Caco-2 (cell line): Measurements from ENCODE around the gene POLDIP2. TPM values are rescaled to one million over a fixed set of nuclear protein-coding genes. Genes with fewer than 3 reads are reported as not detected.

Experiments
- BruUV-seq: library from RNA; stranded (reverse); fragments of 400-500 nt; replicated peaks from 2 replicates; lab custom pipeline; 2021; lab: Mats Ljungman, UMichigan
- CTCF ChIA-PET: fragments of 300-600 bp; sonication (Branson Sonifier 250); formaldehyde crosslinking; loops from one replicate; lab custom pipeline; 2022; ENCODE audit warnings: antibody characterized with exemption; lab: Charles Lee
- POLR2A ChIA-PET: fragments of 300-600 bp; sonication (Branson Sonifier 250); formaldehyde crosslinking; loops from one replicate; lab custom pipeline; 2022; ENCODE audit warnings: antibody characterized with exemption; lab: Charles Lee
- DNase-seq, 2 experiments: peaks; one replicate each; pipeline versions ENCODE4 v3.0.0 to v3.0.0-alpha.2; 2020 to 2022
- H3K27me3 ChIP-seq: replicated peaks from 2 replicates; pipeline ENCODE4 v1.6.0; 2011; ENCODE audit warnings: low read length; ENCODE audit not compliant: control insufficient read depth, insufficient read depth
- H3K36me3 ChIP-seq: 2 replicates; pipeline ENCODE4 v1.5.1; 2011; ENCODE audit warnings: low read length; ENCODE audit not compliant: control insufficient read depth, insufficient read depth
- H3K4me1 ChIP-seq: fragments of 250-450 bp; sonication (Bioruptor Pico); 2 replicates; pipeline ENCODE4 v1.5.1; 2020; ENCODE audit warnings: mild to moderate bottlenecking
- H3K4me3 ChIP-seq: 2 replicates; pipeline ENCODE4 v1.5.1; 2011; ENCODE audit warnings: low read depth, mild to moderate bottlenecking, control low read depth, low read length
- H3K9me3 ChIP-seq: fragments of 250-450 bp; sonication (Bioruptor Pico); 2 replicates; pipeline ENCODE4 v1.5.1; 2020; ENCODE audit warnings: mild to moderate bottlenecking, moderate library complexity
- H3K27ac Mint-ChIP-seq: one replicate; pipeline ENCODE4 v1.8.0; 2022; ENCODE audit warnings: mixed read lengths; ENCODE audit not compliant: unreplicated experiment
- H3K27me3 Mint-ChIP-seq: one replicate; pipeline ENCODE4 v1.8.0; 2022; ENCODE audit warnings: mixed read lengths; ENCODE audit not compliant: insufficient read depth, unreplicated experiment
- H3K36me3 Mint-ChIP-seq: one replicate; pipeline ENCODE4 v1.8.0; 2022; ENCODE audit warnings: mild to moderate bottlenecking, mixed read lengths; ENCODE audit not compliant: insufficient read depth, unreplicated experiment
- H3K4me1 Mint-ChIP-seq: one replicate; pipeline ENCODE4 v1.8.0; 2022; ENCODE audit warnings: low read depth, mixed read lengths; ENCODE audit not compliant: unreplicated experiment
- H3K4me3 Mint-ChIP-seq: one replicate; pipeline ENCODE4 v1.8.0; 2022; ENCODE audit warnings: mild to moderate bottlenecking, moderate library complexity, mixed read lengths; ENCODE audit not compliant: unreplicated experiment
- H3K9me3 Mint-ChIP-seq: one replicate; pipeline ENCODE4 v1.8.0; 2022; ENCODE audit warnings: mixed read lengths; ENCODE audit not compliant: unreplicated experiment
- intact Hi-C: fragments of 100-400 bp; cut with micrococcal nuclease; formaldehyde crosslinking; loops from one replicate; pipeline ENCODE4 v1.10.0; 2022; ENCODE audit not compliant: unreplicated experiment
- total RNA-seq: library from RNA; stranded (reverse); gene quantifications from 2 replicates; pipeline ENCODE4 v1.2.3, GENCODE V29; 2022
- TF ChIP-seq, protein P1 (sequence below), 2 experiments: fragments of 200-600 bp in 1 of 2; IDR thresholded peaks; 1 replicate in 1 of 2; 2 replicates in 1 of 2; pipeline versions ENCODE4 v1.5.1 to v1.8.0; 2011 to 2022; ENCODE audit warnings: antibody characterized with exemption in 1 of 2, control low read depth in 1 of 2, inconsistent platforms in 1 of 2, low read depth in 1 of 2, low read length in 1 of 2, mild to moderate bottlenecking in 1 of 2, moderate library complexity in 1 of 2; ENCODE audit not compliant: insufficient read depth in 1 of 2, severe bottlenecking in 1 of 2, unreplicated experiment in 1 of 2

The POLDIP2 gene
- total RNA-seq, 1 experiment from 2014 or later, result 257 TPM

DNA sequence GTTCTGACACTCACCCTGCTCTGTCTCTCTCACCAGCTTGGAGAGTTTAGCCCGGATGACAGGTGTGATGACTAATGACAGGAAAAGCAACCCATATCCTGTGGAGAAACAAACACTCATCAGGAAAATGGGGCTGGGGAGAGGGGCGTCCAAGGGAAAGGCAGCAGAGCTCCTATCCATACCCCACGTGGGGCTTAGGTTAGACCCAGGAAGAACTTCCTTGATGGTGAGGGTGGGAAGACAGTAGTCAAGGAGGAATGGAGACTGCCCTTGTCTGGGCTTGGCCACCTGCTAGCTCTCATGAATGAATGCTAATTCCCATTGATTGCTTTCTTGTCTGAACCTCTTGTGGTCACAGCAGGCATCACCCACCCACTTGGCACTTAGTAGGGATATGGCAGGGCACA lies 44.9 kb upstream of the POLDIP2 start:
- peaks cover 88% of the 10 kb centered on the region for H3K36me3 Mint-ChIP-seq
- no TSS peak for BruUV-seq
- peak in 1 of 2 experiments; percentile 35 for DNase-seq
- intact Hi-C loops, result loop anchor here (10.0 kb wide), 1 partner anchor 167 kb away; no protein-coding TSS in a partner anchor
- peaks cover 22% of the 10 kb centered on the region for H3K36me3 ChIP-seq
- H3K27me3 Mint-ChIP-seq, result no peaks in the 10 kb centered on the region
- TF ChIP-seq, protein P1, sequence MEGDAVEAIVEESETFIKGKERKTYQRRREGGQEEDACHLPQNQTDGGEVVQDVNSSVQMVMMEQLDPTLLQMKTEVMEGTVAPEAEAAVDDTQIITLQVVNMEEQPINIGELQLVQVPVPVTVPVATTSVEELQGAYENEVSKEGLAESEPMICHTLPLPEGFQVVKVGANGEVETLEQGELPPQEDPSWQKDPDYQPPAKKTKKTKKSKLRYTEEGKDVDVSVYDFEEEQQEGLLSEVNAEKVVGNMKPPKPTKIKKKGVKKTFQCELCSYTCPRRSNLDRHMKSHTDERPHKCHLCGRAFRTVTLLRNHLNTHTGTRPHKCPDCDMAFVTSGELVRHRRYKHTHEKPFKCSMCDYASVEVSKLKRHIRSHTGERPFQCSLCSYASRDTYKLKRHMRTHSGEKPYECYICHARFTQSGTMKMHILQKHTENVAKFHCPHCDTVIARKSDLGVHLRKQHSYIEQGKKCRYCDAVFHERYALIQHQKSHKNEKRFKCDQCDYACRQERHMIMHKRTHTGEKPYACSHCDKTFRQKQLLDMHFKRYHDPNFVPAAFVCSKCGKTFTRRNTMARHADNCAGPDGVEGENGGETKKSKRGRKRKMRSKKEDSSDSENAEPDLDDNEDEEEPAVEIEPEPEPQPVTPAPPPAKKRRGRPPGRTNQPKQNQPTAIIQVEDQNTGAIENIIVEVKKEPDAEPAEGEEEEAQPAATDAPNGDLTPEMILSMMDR (IDR thresholded peaks at IDR 0.05; ENCODE audit: insufficient read depth in 1 of 2, low read depth in 1 of 2, low read length in 1 of 2, severe bottlenecking in 1 of 2, unreplicated experiment in 1 of 2), result no peak
- H3K4me1 ChIP-seq, result peaks cover 53% of the 10 kb centered on the region
- H3K4me3 ChIP-seq, result no peak overlapping the region
- no peak overlapping the region for H3K4me3 Mint-ChIP-seq
- H3K9me3 Mint-ChIP-seq, result no peaks in the 10 kb centered on the region
- H3K4me1 Mint-ChIP-seq, result peaks cover 30% of the 10 kb centered on the region
- H3K9me3 ChIP-seq, result no peaks in the 10 kb centered on the region
- H3K27me3 ChIP-seq, result no peaks in the 10 kb centered on the region
- H3K27ac Mint-ChIP-seq, result peak overlapping the region; percentile 30
- ChIA-PET POLR2A (no interaction called here), CTCF (interaction anchor here (0.7 to 1.6 kb wide), 2 partner anchors 32 to 153 kb away, joined by 3 to 5 read pairs; partner anchors contain the start of gene VTN)

DNA sequence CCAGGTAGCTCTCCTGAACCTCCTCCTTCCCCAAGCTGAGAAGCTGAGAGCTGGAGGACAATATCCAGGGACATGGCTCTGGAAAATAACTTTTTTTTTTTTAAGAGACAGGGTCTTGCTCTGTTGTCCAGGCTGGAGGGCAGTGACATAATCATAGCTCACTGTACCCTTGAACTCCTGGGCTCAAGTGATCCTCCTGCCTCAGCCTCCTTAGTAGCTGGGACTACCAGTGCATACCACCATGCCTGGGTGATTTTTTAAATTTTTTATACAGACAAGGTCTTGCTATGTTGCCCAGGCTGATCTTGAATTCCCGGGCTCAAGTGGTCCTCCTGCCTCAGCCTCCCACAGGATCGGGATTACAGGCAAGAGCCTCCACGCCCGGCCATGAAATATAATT lies 42.5 kb upstream of the POLDIP2 start:
- Histone ChIP-seq H3K9me3 (no peaks in the 10 kb centered on the region), H3K4me3 (no peak overlapping the region), H3K4me1 (peaks cover 62% of the 10 kb centered on the region), H3K27me3 (no peaks in the 10 kb centered on the region), H3K36me3 (peaks cover 28% of the 10 kb centered on the region)
- intact Hi-C loops, result loop anchor here (10.0 kb wide), 1 partner anchor 165 kb away; no protein-coding TSS in a partner anchor
- H3K4me3 Mint-ChIP-seq, result no peak overlapping the region
- CTCF ChIA-PET, result interaction anchor here (1.2 kb wide), 2 partner anchors 31 to 87 kb away, joined by 3 read pairs; no protein-coding TSS in a partner anchor
- POLR2A ChIA-PET, result interaction anchor here (1.2 kb wide), 1 partner anchor 30 kb away, joined by 5 read pairs; the partner anchor contains the start of gene VTN
- H3K36me3 Mint-ChIP-seq, result peaks cover 100% of the 10 kb centered on the region
- peaks cover 41% of the 10 kb centered on the region for H3K4me1 Mint-ChIP-seq
- H3K9me3 Mint-ChIP-seq, result no peaks in the 10 kb centered on the region
- no TSS peak for BruUV-seq
- TF ChIP-seq, protein P1 (IDR thresholded peaks at IDR 0.05; ENCODE audit: insufficient read depth in 1 of 2, low read depth in 1 of 2, low read length in 1 of 2, severe bottlenecking in 1 of 2, unreplicated experiment in 1 of 2), result no peak
- DNase-seq, result no peak
- H3K27ac Mint-ChIP-seq, result peak overlapping the region; percentile 46
- H3K27me3 Mint-ChIP-seq, result no peaks in the 10 kb centered on the region

DNA sequence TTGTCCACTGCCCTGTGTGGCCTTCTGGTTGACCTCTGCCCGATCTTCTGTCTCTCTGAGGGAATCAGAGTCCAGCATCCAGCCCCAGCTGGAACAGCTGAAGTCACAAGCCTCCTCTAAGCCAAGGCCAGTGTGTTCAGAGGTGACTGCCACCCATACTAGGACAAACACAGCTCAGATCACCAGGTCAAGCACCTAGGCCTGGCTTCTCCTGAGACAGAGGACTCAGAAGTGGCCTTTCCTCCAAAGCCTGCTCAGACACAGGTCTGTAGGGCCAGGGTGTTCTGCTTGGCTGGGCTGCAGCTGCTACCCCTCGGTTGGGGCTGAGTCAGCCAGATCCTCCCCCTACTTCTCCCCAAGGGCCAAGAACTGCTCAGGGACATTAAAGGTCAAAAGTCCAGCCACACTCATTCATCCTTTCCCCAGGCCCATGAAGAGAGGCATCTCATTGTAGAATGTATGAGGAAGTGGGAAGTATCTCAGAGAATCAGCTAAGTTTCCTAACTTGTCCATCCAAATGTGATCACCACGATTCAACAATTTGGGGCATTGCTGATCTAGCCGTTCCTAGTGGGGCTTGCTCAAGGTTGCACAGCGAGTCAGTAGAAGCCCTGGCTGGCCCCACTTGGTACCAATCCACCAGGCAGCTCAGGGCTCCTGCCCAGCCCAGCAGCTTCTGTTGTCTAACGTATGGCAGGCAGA lies 41.1 kb upstream of the POLDIP2 start:
- TF ChIP-seq, protein P1 (IDR thresholded peaks at IDR 0.05; ENCODE audit: insufficient read depth in 1 of 2, low read depth in 1 of 2, low read length in 1 of 2, severe bottlenecking in 1 of 2, unreplicated experiment in 1 of 2), result no peak
- Histone ChIP-seq H3K4me3 (no peak overlapping the region), H3K27me3 (no peaks in the 10 kb centered on the region), H3K4me1 (peaks cover 63% of the 10 kb centered on the region), H3K36me3 (peaks cover 24% of the 10 kb centered on the region), H3K9me3 (no peaks in the 10 kb centered on the region)
- ChIA-PET POLR2A (interaction anchor here (0.6 to 1.5 kb wide), 4 partner anchors 9 to 59 kb away, joined by 3 to 5 read pairs (median 3); partner anchors contain the start of gene SARM1), CTCF (interaction anchor here (0.5 to 1.4 kb wide), 7 partner anchors 9 to 41 kb away, joined by 3 to 7 read pairs (median 5); partner anchors contain the start of genes POLDIP2 and VTN)
- H3K36me3 Mint-ChIP-seq, result peaks cover 95% of the 10 kb centered on the region
- H3K27me3 Mint-ChIP-seq, result no peaks in the 10 kb centered on the region
- H3K4me1 Mint-ChIP-seq, result peaks cover 42% of the 10 kb centered on the region
- peak overlapping the region; percentile 9 for H3K4me3 Mint-ChIP-seq
- H3K27ac Mint-ChIP-seq, result peak overlapping the region; percentile 30
- no peaks in the 10 kb centered on the region for H3K9me3 Mint-ChIP-seq
- no TSS peak for BruUV-seq
- intact Hi-C loops, result loop anchor here (1.0 kb wide), 1 partner anchor 8 kb away; the partner anchor contains the start of gene SLC46A1
- DNase-seq, result peak; percentile 62 to 86
